Neural progenitor cell (in vitro differentiated cells): ENCODE measurements around the gene IRS1.
"Not testable (repeated sequence)": the region's sequence is repeated elsewhere in the genome, so short reads cannot be mapped to it uniquely, and the experiment has no call there.

Source experiments
- EZH2 ChIP-seq: fragments of 200-600 bp; sonication (generic); IDR thresholded peaks from 2 replicates; pipeline ENCODE4 v1.6.1; 2017; ENCODE audit warnings: antibody characterized with exemption, mild to moderate bottlenecking, moderate library complexity
- EZH2phosphoT487 ChIP-seq: fragments of 200-600 bp; sonication (generic); IDR thresholded peaks from 2 replicates; pipeline ENCODE4 v1.6.1; 2017; ENCODE audit warnings: antibody characterized with exemption
- TF ChIP-seq, protein P1 (sequence below): fragments of 200-600 bp; sonication (generic); IDR thresholded peaks from 2 replicates; pipeline ENCODE4 v1.5.1; 2017; ENCODE audit warnings: antibody characterized with exemption, mild to moderate bottlenecking

DNA sequence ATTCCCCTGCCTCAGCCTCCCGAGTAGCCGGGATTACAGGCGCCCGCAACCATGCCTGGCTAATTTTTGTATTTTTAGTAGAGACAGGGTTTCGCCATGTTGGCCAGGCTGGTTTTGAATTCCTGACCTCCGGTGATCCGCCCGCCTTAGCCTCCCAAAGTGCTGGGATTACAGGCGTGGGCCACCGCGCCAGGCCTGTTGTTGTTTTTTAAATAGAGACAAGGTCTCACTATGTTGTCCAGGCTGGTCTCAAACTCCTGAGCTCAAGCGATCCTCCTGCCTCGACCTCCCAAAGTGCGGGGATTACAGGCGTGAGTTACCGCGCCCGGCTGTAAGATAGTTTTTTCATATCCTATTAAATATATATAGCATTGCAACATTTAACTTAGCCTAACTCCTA is 35.3 kb upstream of the IRS1 start:
- TF ChIP-seq, protein P1, sequence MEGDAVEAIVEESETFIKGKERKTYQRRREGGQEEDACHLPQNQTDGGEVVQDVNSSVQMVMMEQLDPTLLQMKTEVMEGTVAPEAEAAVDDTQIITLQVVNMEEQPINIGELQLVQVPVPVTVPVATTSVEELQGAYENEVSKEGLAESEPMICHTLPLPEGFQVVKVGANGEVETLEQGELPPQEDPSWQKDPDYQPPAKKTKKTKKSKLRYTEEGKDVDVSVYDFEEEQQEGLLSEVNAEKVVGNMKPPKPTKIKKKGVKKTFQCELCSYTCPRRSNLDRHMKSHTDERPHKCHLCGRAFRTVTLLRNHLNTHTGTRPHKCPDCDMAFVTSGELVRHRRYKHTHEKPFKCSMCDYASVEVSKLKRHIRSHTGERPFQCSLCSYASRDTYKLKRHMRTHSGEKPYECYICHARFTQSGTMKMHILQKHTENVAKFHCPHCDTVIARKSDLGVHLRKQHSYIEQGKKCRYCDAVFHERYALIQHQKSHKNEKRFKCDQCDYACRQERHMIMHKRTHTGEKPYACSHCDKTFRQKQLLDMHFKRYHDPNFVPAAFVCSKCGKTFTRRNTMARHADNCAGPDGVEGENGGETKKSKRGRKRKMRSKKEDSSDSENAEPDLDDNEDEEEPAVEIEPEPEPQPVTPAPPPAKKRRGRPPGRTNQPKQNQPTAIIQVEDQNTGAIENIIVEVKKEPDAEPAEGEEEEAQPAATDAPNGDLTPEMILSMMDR: not testable (repeated sequence)
- not testable (repeated sequence) for TF ChIP-seq EZH2phosphoT487, EZH2
